Adrenal gland (tissue), 12 donors: ENCODE measurements around the gene EMX1. TPM values are rescaled to one million over a fixed set of nuclear protein-coding genes. Genes with fewer than 3 reads are reported as not detected.

Experiments used
- DNase-seq, 7 donors: peaks; one replicate each; pipeline ENCODE4 v3.0.0-alpha.2; 2019 to 2020
- H3K27ac ChIP-seq, 5 donors: fragments of 200-600 bp; sonication (generic) in 4 of 5; 1 replicate in 3 of 5; 2 replicates in 2 of 5; pipeline versions ENCODE4 v1.5.1 to v1.8.0; 2016 to 2020; ENCODE audit warnings: mild to moderate bottlenecking in 1 of 5
- H3K27me3 ChIP-seq: fragments of 200-600 bp; 2 replicates; pipeline ENCODE4 v1.8.0; 2021
- H3K36me3 ChIP-seq, 2 donors: fragments of 200-600 bp; replicated peaks in 1 of 2; 1 replicate in 1 of 2; 2 replicates in 1 of 2; pipeline versions ENCODE4 v1.5.1 to v1.8.0; 2018 to 2022
- H3K4me1 ChIP-seq, 2 donors: fragments of 200-600 bp; replicated peaks in 1 of 2; 1 replicate in 1 of 2; 2 replicates in 1 of 2; pipeline versions ENCODE4 v1.5.1 to v1.8.0; 2018 to 2021
- H3K4me3 ChIP-seq, 4 donors: fragments of 200-600 bp; sonication (generic) in 3 of 4; one replicate each; pipeline ENCODE4 v1.5.1; 2016 to 2018
- H3K9me3 ChIP-seq, 3 donors: fragments of 200-600 bp; sonication (generic) in 1 of 3; replicated peaks in 1 of 3; 1 replicate in 2 of 3; 2 replicates in 1 of 3; pipeline versions ENCODE4 v1.5.1 to v1.8.0; 2016 to 2021
- POLR2A ChIP-seq, 2 donors: fragments of 450-650 bp; IDR thresholded peaks; one replicate each; pipeline ENCODE4 v1.6.1; 2017; ENCODE audit warnings: antibody characterized with exemption in 2 of 2, mild to moderate bottlenecking in 2 of 2, moderate library complexity in 1 of 2
- WGBS, 4 donors: extraction: QIAGEN DNeasy Blood & Tissue Kit in 2 of 4; methylation state at CpG; one replicate each; pipeline versions ENCODE4 v1.1.5 to v1.1.7; 2013 to 2017; 5-methylcytosine and 5-hydroxymethylcytosine counted together
- intact Hi-C, 2 donors: fragments of 100-400 bp; cut with DNase I; formaldehyde crosslinking; loops; one replicate each; pipeline versions ENCODE4 v1.14.1 to v1.15.0; 2022 to 2023
- polyA plus RNA-seq, 3 donors: library from polyadenylated mRNA; stranded (reverse); fragments of 200-250 nt in 2 of 3; fragments of 350-450 nt in 1 of 3; fragmentation: Illumina TruSeq in 1 of 3; extraction: RNeasy Lipid Tissue Mini Kit (QIAGEN cat#74804) in 1 of 3; gene quantifications; one replicate each; pipeline ENCODE4 v1.2.3, GENCODE V29; 2013 to 2014
- total RNA-seq, 9 donors: library from RNA; depleted of rRNA in 4 of 9; stranded (reverse); fragments of >200 nt in 4 of 9; fragments of 120-200 nt in 1 of 9; fragmentation: NEBNext Ultra II Directional in 1 of 9; extraction: Animal tissue kit (Norgen Biotek cat#: 25700) in 1 of 9; gene quantifications; one replicate each; pipeline versions ENCODE4 v1.1.0 to v1.2.4, GENCODE V29; 2013 to 2023
- TF ChIP-seq, protein P1 (sequence below), 6 experiments: fragments of 450-650 bp in 4 of 6; fragments of 200-600 bp in 2 of 6; sonication (generic) in 1 of 6; IDR thresholded peaks; 1 replicate in 5 of 6; 2 replicates in 1 of 6; pipeline versions ENCODE4 v1.5.1 to v1.8.0; 2016 to 2021; ENCODE audit warnings: antibody characterized with exemption in 6 of 6, mild to moderate bottlenecking in 2 of 6, moderate library complexity in 1 of 6
- donor health status: healthy with polysubstance abuse.
- donor health status: Bipolar disorder and iron deficiency.
- donor health status: DM: yes; HTN: yes; CAD: no.
- donor health status: DM: no; HTN: no; CAD: no.
- donor health status: DM: no; HTN: no; CAD: no.
- donor health status: DM: yes; HTN: yes; CAD: no.

EMX1 gene
- total and polyA plus RNA-seq, 12 donors: 0.10 to 0.15 TPM; not detected in 10

DNA sequence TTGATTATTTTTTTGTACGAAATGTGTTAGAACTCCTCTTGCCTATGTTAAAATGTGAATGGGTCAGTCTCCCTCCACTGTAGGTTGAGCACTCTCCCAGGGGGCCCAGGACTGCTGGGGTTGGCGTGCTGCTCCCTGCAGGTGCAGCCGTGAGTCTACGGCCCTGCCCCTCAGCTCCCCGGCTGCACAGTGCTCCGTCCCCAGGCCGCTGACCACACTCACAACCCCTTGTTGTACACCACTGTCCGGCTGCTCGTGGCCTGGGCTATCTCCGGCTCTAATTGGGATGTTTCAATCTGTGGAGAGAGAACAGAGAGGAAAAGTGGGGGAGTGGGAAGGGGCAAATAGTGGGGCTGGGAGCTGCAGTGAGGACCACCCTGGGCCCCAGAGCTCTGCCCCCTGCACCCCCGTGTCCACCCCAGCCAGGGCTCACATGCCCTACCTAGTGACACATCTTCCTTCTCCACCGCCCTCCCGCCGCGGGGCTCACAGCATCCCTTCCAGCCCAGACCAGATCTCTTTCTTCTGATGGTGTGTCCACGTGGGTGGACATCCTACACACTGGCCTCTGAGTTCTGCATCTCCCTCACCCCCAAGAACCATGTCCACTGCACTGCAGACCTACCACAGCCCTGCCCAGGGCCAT, 27.6 kb downstream of the EMX1 start:
- no peak overlapping the region for H3K4me3 ChIP-seq
- no peaks in the 10 kb centered on the region for H3K27me3 ChIP-seq
- no peaks in the 10 kb centered on the region for H3K9me3 ChIP-seq
- 94 to 97% (median 96%) methylated on average over 15 to 16 of the region's 16 CpGs for whole genome bisulfite sequencing, 4 donors
- no peak for DNase-seq
- peaks cover 0 to 6% of the 10 kb centered on the region in 2 donors for H3K36me3 ChIP-seq
- TF ChIP-seq, protein P1, sequence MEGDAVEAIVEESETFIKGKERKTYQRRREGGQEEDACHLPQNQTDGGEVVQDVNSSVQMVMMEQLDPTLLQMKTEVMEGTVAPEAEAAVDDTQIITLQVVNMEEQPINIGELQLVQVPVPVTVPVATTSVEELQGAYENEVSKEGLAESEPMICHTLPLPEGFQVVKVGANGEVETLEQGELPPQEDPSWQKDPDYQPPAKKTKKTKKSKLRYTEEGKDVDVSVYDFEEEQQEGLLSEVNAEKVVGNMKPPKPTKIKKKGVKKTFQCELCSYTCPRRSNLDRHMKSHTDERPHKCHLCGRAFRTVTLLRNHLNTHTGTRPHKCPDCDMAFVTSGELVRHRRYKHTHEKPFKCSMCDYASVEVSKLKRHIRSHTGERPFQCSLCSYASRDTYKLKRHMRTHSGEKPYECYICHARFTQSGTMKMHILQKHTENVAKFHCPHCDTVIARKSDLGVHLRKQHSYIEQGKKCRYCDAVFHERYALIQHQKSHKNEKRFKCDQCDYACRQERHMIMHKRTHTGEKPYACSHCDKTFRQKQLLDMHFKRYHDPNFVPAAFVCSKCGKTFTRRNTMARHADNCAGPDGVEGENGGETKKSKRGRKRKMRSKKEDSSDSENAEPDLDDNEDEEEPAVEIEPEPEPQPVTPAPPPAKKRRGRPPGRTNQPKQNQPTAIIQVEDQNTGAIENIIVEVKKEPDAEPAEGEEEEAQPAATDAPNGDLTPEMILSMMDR (IDR thresholded peaks at IDR 0.05): no peak
- no peak for TF ChIP-seq POLR2A (IDR thresholded peaks at IDR 0.05)
- no peak overlapping the region for H3K27ac ChIP-seq
- intact Hi-C loops: no loop called here
- H3K4me1 ChIP-seq: no peaks in the 10 kb centered on the region

DNA sequence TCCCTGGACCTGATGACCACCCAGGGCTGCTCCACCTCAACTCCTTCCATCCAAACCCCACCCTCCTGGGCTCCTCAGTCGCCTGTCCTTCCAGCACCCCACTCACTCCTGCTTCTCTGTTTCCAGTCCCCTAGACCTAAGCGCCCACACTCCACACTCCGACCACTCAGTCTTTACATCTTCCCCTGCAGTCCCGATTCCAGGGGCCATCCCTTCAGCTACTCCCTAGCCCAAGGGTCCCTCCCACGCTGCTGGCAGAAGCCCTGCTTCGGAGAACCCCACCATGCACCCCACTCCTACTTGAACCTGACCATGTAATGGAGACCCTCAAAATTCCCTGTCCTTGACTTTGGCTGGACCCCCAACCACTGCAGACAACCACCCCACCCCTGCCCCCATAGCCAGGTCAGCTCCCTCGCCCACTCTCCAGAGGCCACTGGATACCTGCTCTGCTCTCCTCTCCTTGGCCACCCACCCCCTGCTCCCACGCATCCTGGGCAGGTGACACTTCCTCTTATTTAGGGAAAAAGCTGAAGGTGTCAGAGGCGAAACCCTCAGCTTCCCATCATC, 28.2 kb downstream of the EMX1 start:
- no peaks in the 10 kb centered on the region for H3K9me3 ChIP-seq
- intact Hi-C loops: no loop called here
- H3K4me3 ChIP-seq: no peak overlapping the region
- no peaks in the 10 kb centered on the region for H3K27me3 ChIP-seq
- no peaks in the 10 kb centered on the region for H3K4me1 ChIP-seq
- no peak for DNase-seq
- TF ChIP-seq, protein P1 (IDR thresholded peaks at IDR 0.05): no peak
- TF ChIP-seq POLR2A (IDR thresholded peaks at IDR 0.05): no peak
- no peak overlapping the region for H3K27ac ChIP-seq
- WGBS, 4 donors: 94 to 97% (median 95%) methylated on average over 7 to 9 of the region's 9 CpGs
- H3K36me3 ChIP-seq: peaks cover 0 to 6% of the 10 kb centered on the region in 2 donors

DNA sequence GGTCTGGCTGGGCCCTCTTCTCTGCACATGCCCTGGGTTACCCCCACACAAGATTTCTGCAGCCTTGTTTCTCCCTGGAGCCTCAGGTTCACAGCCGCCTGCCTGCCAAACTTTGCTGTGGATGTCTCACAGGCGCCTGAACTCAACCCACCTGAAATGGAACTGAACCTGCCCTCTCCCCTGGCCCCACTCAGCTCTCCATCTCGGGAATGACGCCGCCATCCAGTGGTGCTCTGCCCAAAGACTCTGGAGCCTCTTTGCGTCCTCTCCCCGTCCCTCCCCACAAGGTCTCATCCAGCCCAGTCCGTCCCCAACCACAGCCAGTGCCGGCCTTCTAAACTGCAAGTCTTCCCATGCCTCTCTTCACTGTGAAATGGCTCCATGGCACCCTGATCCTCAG, 29.1 kb downstream of the EMX1 start:
- no peaks in the 10 kb centered on the region for H3K27me3 ChIP-seq
- H3K9me3 ChIP-seq: no peaks in the 10 kb centered on the region
- TF ChIP-seq POLR2A (IDR thresholded peaks at IDR 0.05): no peak
- TF ChIP-seq, protein P1 (IDR thresholded peaks at IDR 0.05): no peak
- H3K4me3 ChIP-seq: no peak overlapping the region
- WGBS, 4 donors: 92 to 96% (median 95%) methylated on average over 9 of the region's 9 CpGs
- H3K27ac ChIP-seq: no peak overlapping the region
- peaks cover 0 to 6% of the 10 kb centered on the region in 2 donors for H3K36me3 ChIP-seq
- H3K4me1 ChIP-seq: no peaks in the 10 kb centered on the region
- intact Hi-C loops: no loop called here
- DNase-seq: no peak

DNA sequence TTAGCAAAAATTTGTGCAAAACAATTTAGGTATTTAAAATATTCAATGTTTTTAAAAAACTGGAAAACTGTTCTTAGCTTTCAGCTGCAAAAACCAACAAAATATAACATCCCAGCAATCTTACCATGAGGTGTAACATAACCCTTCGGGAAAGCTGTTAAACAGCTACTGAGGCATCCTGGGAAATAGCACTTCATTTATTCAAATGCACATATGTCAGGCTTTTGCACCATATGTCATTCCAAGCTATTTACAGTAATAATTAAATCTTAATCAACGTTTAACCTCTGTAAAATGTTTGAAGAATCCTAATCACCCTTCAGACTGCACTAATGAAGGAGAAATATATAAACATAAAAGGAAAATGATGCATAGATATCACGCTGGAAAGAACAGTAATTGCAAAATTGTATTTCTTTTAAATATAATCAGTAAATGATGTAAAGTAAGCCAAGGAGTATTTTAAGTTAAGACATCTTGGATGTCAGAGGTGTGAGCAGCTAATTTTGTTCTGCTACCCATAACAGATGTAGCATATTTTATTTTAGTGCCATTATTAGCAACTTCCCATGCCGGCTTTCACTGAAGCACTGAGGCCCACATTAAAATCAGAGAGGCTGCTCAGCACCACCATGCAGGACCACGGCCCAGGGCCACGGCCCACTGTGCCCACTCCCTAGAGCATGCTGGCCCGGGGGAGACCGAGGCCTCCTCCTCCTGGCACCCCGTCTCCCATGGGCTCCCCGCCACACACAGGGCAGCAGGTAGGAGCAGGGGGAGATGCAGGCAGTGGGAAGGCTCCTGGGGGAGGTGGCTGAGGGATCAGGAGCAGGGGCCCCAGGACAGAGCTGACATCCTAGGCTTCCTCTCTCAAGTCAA, 30.9 kb downstream of the EMX1 start:
- 91 to 97% (median 93%) methylated on average over 5 to 10 of the region's 10 CpGs for WGBS, 4 donors
- intact Hi-C loops: no loop called here
- no peak for DNase-seq
- Histone ChIP-seq H3K9me3 (no peaks in the 10 kb centered on the region), H3K27ac (no peak overlapping the region), H3K4me1 (no peaks in the 10 kb centered on the region), H3K36me3 (peaks cover 0 to 1% of the 10 kb centered on the region in 2 donors), H3K27me3 (no peaks in the 10 kb centered on the region), H3K4me3 (no peak overlapping the region)
- TF ChIP-seq POLR2A (IDR thresholded peaks at IDR 0.05): no peak
- TF ChIP-seq, protein P1 (IDR thresholded peaks at IDR 0.05): no peak
